Endothelial cell of umbilical vein (primary cell): Measurements from ENCODE around the gene FOXF1. TPM values are rescaled to one million over a fixed set of nuclear protein-coding genes. Genes with fewer than 3 reads are reported as not detected.

Experiments
- BruUV-seq: library from RNA; stranded (reverse); fragments of 400-500 nt; replicated peaks from 2 replicates; lab custom pipeline; 2021; lab: Mats Ljungman, UMichigan
- CTCF ChIA-PET: fragments of 300-600, 350-600 bp; sonication (Branson Sonifier 250); formaldehyde crosslinking; loops from one replicate; lab custom pipeline; 2021; ENCODE audit warnings: antibody characterized with exemption, inconsistent platforms; lab: Charles Lee
- POLR2A ChIA-PET: fragments of 300-600, 350-600 bp; sonication (Branson Sonifier 250); formaldehyde crosslinking; loops from one replicate; lab custom pipeline; 2021; ENCODE audit warnings: antibody characterized with exemption, inconsistent platforms; lab: Charles Lee
- DNase-seq: peaks from one replicate; pipeline ENCODE4 v3.0.0-alpha.2; 2011; ENCODE audit warnings: low read depth, low spot score
- FAIRE-seq: peaks from 2 replicates; lab custom pipeline; 2011; peaks lifted over from hg19 to GRCh38; lab: Jason Lieb, UNC
- H2AFZ ChIP-seq: 2 replicates; pipeline ENCODE4 v1.6.0; 2012; ENCODE audit warnings: low read depth, low read length, control low read depth, inconsistent platforms
- H3K27ac ChIP-seq: 2 replicates; pipeline ENCODE4 v1.5.1; 2011; ENCODE audit warnings: low read depth, mild to moderate bottlenecking, control low read depth, low read length, moderate library complexity; ENCODE audit not compliant: insufficient read depth
- H3K27me3 ChIP-seq, 2 experiments: 2 replicates each; pipeline versions ENCODE4 v1.6.0 to v1.6.1; 2011; ENCODE audit warnings: low read length in 2 of 2, mixed read lengths in 1 of 2; ENCODE audit not compliant: control insufficient read depth in 2 of 2, insufficient read depth in 2 of 2
- H3K36me3 ChIP-seq, 2 experiments: 2 replicates in 1 of 2; 3 replicates in 1 of 2; pipeline ENCODE4 v1.5.1; 2011; ENCODE audit warnings: low read length in 2 of 2, mild to moderate bottlenecking in 1 of 2, moderate library complexity in 1 of 2; ENCODE audit not compliant: control insufficient read depth in 2 of 2, insufficient read depth in 2 of 2; ENCODE audit errors: extremely low read depth in 1 of 2
- H3K4me1 ChIP-seq: 3 replicates; pipeline ENCODE4 v1.5.1; 2011; ENCODE audit warnings: mild to moderate bottlenecking, low read length; ENCODE audit not compliant: control insufficient read depth, insufficient read depth; ENCODE audit errors: extremely low read depth
- H3K4me2 ChIP-seq: 2 replicates; pipeline ENCODE4 v1.6.1; 2011; ENCODE audit warnings: low read length, control low read depth, mixed read lengths; ENCODE audit not compliant: insufficient read depth
- H3K4me3 ChIP-seq, 3 experiments: fragments of 200-600 bp in 1 of 3; sonication (generic), shearing (Covaris generic) in 1 of 3; replicated peaks in 1 of 3; 2 replicates each; pipeline ENCODE4 v1.5.1; 2011 to 2016; ENCODE audit warnings: control low read depth in 3 of 3, low read length in 3 of 3, mild to moderate bottlenecking in 2 of 3, inconsistent platforms in 1 of 3, low read depth in 1 of 3, moderate library complexity in 1 of 3; ENCODE audit not compliant: insufficient read depth in 1 of 3
- H3K79me2 ChIP-seq: 2 replicates; pipeline ENCODE4 v1.6.0; 2012; ENCODE audit warnings: low read length, inconsistent platforms; ENCODE audit not compliant: control insufficient read depth, insufficient read depth
- H3K9ac ChIP-seq: replicated peaks from 2 replicates; pipeline ENCODE3; 2011; ENCODE audit warnings: low read length, control low read depth; ENCODE audit not compliant: insufficient read depth; ENCODE audit errors: extremely low read depth
- H3K9me1 ChIP-seq: replicated peaks from 3 replicates; pipeline ENCODE4 v1.6.0; 2011; ENCODE audit warnings: mild to moderate bottlenecking, low read length; ENCODE audit not compliant: control insufficient read depth, insufficient read depth; ENCODE audit errors: extremely low read depth
- H3K9me3 ChIP-seq: replicated peaks from 2 replicates; pipeline ENCODE4 v1.5.1; 2012; ENCODE audit warnings: low read length, inconsistent platforms; ENCODE audit not compliant: control insufficient read depth, insufficient read depth
- H4K20me1 ChIP-seq: replicated peaks from 2 replicates; pipeline ENCODE3; 2011; ENCODE audit warnings: mild to moderate bottlenecking, low read length; ENCODE audit not compliant: control insufficient read depth, insufficient read depth; ENCODE audit errors: extremely low read depth
- CTCF ChIP-seq, 2 donors: IDR thresholded peaks; 1 replicate in 1 of 2; 2 replicates in 1 of 2; pipeline ENCODE4 v1.5.1; 2011; ENCODE audit warnings: low read length in 2 of 2, mild to moderate bottlenecking in 2 of 2, moderate library complexity in 2 of 2, control low read depth in 1 of 2, inconsistent platforms in 1 of 2, low read depth in 1 of 2; ENCODE audit not compliant: insufficient read depth in 1 of 2; ENCODE audit errors: extremely low read depth in 1 of 2
- EZH2 ChIP-seq: IDR thresholded peaks from 2 replicates; pipeline ENCODE4 v1.6.1; 2012; ENCODE audit warnings: borderline replicate concordance, low read depth, mild to moderate bottlenecking, moderate library complexity, low read length, inconsistent platforms; ENCODE audit not compliant: severe bottlenecking
- FOS ChIP-seq: IDR thresholded peaks from 2 replicates; pipeline ENCODE4 v1.6.1; 2011; ENCODE audit warnings: mild to moderate bottlenecking, low read length, moderate library complexity, borderline replicate concordance; ENCODE audit not compliant: insufficient read depth
- GATA2 ChIP-seq: IDR thresholded peaks from 2 replicates; pipeline ENCODE4 v1.7.0; 2011; ENCODE audit warnings: low read depth, mild to moderate bottlenecking, moderate library complexity, mixed read lengths, low read length; ENCODE audit not compliant: insufficient read length, insufficient read depth
- JUN ChIP-seq: IDR thresholded peaks from 2 replicates; pipeline ENCODE4 v1.6.1; 2011; ENCODE audit warnings: borderline replicate concordance, low read depth; ENCODE audit not compliant: insufficient read length, insufficient read depth
- MYC ChIP-seq: IDR thresholded peaks from one replicate; pipeline ENCODE4 v1.6.1; 2011; ENCODE audit warnings: mild to moderate bottlenecking, low read depth, low read length
- POLR2A ChIP-seq: IDR thresholded peaks from 2 replicates; pipeline ENCODE4 v1.6.1; 2012; ENCODE audit warnings: low read depth, mild to moderate bottlenecking, control low read depth, low read length
- POLR2AphosphoS5 ChIP-seq: IDR thresholded peaks from 2 replicates; pipeline ENCODE4 v1.6.1; 2012; ENCODE audit warnings: low read depth, mild to moderate bottlenecking, control low read depth, low read length, moderate library complexity; ENCODE audit not compliant: insufficient read depth
- dilution Hi-C: fragments of 300-500 bp; cut with MboI; formaldehyde crosslinking; loops from one replicate; pipeline ENCODE4 v1.15.0; 2019; ENCODE audit warnings: low sequenced_read_pairs; ENCODE audit not compliant: extremely low pct_ligation_motif_present
- intact Hi-C: fragments of 100-400 bp; cut with micrococcal nuclease; formaldehyde crosslinking; loops from one replicate; pipeline ENCODE4 v1.10.0; 2022
- polyA plus RNA-seq, 4 experiments: library from polyadenylated mRNA; depleted of rRNA in 3 of 4; stranded (reverse) in 3 of 4; unstranded in 1 of 4; fragments of >200 nt; gene quantifications; 2 replicates each; pipeline versions ENCODE4 v1.2.1 to v1.2.3, GENCODE V29; 2011 to 2012; ENCODE audit warnings: missing spikeins in 1 of 4
- total RNA-seq: library from RNA; stranded (reverse); gene quantifications from 2 replicates; pipeline ENCODE4 v1.2.3, GENCODE V29; 2021
- TF ChIP-seq, protein P1 (sequence below): IDR thresholded peaks from 2 replicates; pipeline ENCODE4 v1.6.1; 2011; ENCODE audit not compliant: insufficient read depth, insufficient read length

The FOXF1 gene
- total and polyA plus RNA-seq, 2 donors (not counting 3 experiments of a cell fraction or from before 2014, with no cell fraction given) = 1.0 to 1.1 TPM

DNA sequence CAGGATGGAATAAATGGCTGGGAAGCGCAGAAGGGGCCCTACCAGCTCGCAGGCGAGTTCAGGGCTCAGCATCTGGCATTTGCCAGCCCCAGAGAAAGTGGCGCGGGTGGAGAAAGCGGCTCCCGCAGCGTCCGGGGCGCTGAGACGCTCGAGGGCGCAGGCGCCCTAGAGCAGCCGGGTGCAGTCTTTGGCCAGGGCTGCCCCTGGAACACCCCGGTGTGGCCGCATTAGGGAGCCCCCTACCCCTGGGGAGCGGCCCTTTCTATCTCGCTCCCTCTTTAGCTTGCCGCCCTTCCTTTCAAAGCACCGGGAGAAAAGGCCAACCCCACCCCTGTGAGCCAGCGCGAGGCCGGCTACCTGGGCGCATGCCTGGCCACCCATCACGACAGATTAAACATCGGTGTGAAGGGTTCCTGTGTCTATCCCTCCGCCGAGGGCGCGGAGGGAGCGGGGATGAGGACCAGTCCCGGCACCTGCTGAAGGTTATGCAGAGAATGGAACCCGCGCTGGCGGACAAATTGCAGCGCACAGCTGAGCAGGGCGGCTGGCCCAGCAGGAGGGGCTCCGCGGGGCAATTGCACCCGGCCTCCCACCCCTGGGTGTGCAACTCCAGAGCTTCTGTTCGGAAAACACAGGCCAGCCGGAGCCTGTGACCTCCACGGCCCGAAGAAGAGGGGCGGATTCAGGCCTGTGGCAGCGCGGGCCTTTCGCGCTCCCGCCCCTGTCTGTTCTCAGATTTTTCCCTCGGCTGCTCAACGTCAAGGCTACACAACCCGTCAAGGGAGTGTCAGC is 15.6 kb upstream of the FOXF1 start:
- FAIRE-seq = no peak

DNA sequence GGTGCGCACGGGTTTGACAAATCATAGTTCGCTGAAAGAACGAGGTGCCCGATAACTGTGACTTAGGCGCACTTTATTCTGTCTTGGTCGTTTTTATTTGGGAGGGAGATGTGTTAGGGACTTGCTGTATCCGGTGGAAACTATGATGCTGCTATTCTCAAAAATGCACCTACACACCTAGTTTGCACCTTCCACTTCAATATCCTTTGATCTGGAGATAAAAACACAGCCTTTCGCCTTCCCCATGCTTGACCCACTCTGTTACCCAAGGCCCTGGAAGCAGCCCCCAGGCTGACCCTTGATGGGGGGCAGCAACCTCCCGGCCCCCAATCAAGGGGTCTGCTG is 15.0 kb upstream of the FOXF1 start:
- Histone ChIP-seq H3K4me3 (no peak overlapping the region), H2AFZ (no peak overlapping the region), H3K27ac (no peak overlapping the region), H3K27me3 (peaks cover 84 to 95% of the 10 kb centered on the region in 2 experiments), H3K36me3 (no peaks in the 10 kb centered on the region), H3K9ac (no peak overlapping the region), H3K4me2 (no peak overlapping the region), H3K9me3 (no peaks in the 10 kb centered on the region), H3K9me1 (no peaks in the 10 kb centered on the region), H3K4me1 (no peaks in the 10 kb centered on the region), H3K79me2 (no peaks in the 10 kb centered on the region), H4K20me1 (no peaks in the 10 kb centered on the region)
- DNase-seq (no peak), FAIRE-seq (no peak)
- TF ChIP-seq POLR2AphosphoS5 (no peak), GATA2 (no peak), EZH2 (no peak), JUN (no peak), CTCF (IDR thresholded peaks at IDR 0.05; ENCODE audit: extremely low read depth in 1 of 2, insufficient read depth in 1 of 2, low read depth in 1 of 2, low read length in 2 of 2) (no peak), MYC (no peak), POLR2A (no peak), FOS (no peak)
- TF ChIP-seq, protein P1, sequence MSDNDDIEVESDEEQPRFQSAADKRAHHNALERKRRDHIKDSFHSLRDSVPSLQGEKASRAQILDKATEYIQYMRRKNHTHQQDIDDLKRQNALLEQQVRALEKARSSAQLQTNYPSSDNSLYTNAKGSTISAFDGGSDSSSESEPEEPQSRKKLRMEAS = no peak
- dilution Hi-C loops (no loop called here), intact Hi-C loops (no loop called here)
- POLR2A ChIA-PET = no interaction called here
- CTCF ChIA-PET = no interaction called here
- BruUV-seq = no TSS peak

More for the DNA sequence above, 15.6 kb upstream of the FOXF1 start:
- H3K36me3 ChIP-seq = no peaks in the 10 kb centered on the region
- no TSS peak for BruUV-seq
- H3K4me1 ChIP-seq = no peaks in the 10 kb centered on the region
- intact Hi-C loops = no loop called here
- no peaks in the 10 kb centered on the region for H3K9me3 ChIP-seq
- H3K9ac ChIP-seq = no peak overlapping the region
- TF ChIP-seq, protein P1 = no peak
- TF ChIP-seq MYC (no peak), EZH2 (no peak)
- H3K79me2 ChIP-seq = no peaks in the 10 kb centered on the region
- CTCF ChIA-PET = no interaction called here
- H2AFZ ChIP-seq = no peak overlapping the region
- H3K4me2 ChIP-seq = no peak overlapping the region
- no peaks in the 10 kb centered on the region for H3K9me1 ChIP-seq
- peaks cover 81 to 95% of the 10 kb centered on the region in 2 experiments for H3K27me3 ChIP-seq
- H3K4me3 ChIP-seq = no peak overlapping the region
- no peak overlapping the region for H3K27ac ChIP-seq
- POLR2A ChIA-PET = no interaction called here
- no peak for DNase-seq
- dilution Hi-C loops = no loop called here
- H4K20me1 ChIP-seq = no peaks in the 10 kb centered on the region
